Tibial nerve (tissue), 4 donors: ENCODE results near the gene TRMT11. TPM values are rescaled to one million over a fixed set of nuclear protein-coding genes. Genes with fewer than 3 reads are reported as not detected.

Experiments
- DNase-seq, 2 donors: peaks; one replicate each; pipeline ENCODE4 v3.0.0-alpha.2; 2019; ENCODE audit warnings: low spot score in 2 of 2
- H3K27ac ChIP-seq, 4 donors: fragments of 200-600 bp; sonication (generic) in 3 of 4; one replicate each; pipeline ENCODE4 v1.5.1; 2017 to 2019; ENCODE audit warnings: mild to moderate bottlenecking in 1 of 4
- H3K27me3 ChIP-seq, 2 donors: fragments of 200-600 bp; sonication (generic) in 1 of 2; one replicate each; pipeline versions ENCODE4 v1.5.1 to v1.6.0; 2017 to 2019
- H3K36me3 ChIP-seq, 3 donors: fragments of 200-600 bp; sonication (generic); one replicate each; pipeline ENCODE4 v1.5.1; 2018 to 2019
- H3K4me1 ChIP-seq, 4 donors: fragments of 200-600 bp; sonication (generic) in 3 of 4; one replicate each; pipeline ENCODE4 v1.5.1; 2017 to 2019
- H3K4me3 ChIP-seq, 4 donors: fragments of 200-600 bp; sonication (generic) in 3 of 4; one replicate each; pipeline ENCODE4 v1.5.1; 2017 to 2019; ENCODE audit warnings: mild to moderate bottlenecking in 1 of 4, moderate library complexity in 1 of 4
- H3K9me3 ChIP-seq, 4 donors: fragments of 200-600 bp; sonication (generic) in 3 of 4; one replicate each; pipeline ENCODE4 v1.5.1; 2017 to 2019
- EP300 ChIP-seq, 2 donors: sonication (generic); formaldehyde crosslinking; IDR thresholded peaks; one replicate each; pipeline ENCODE4 v1.6.1; 2017; ENCODE audit warnings: antibody characterized with exemption in 2 of 2, mild to moderate bottlenecking in 1 of 2
- POLR2A ChIP-seq, 2 donors: fragments of 450-650 bp; IDR thresholded peaks; one replicate each; pipeline ENCODE4 v1.6.1; 2017; ENCODE audit warnings: antibody characterized with exemption in 2 of 2, mild to moderate bottlenecking in 2 of 2, moderate library complexity in 2 of 2
- WGBS, 2 donors: methylation state at CpG; one replicate each; pipeline ENCODE4 v1.1.5; 2018; 5-methylcytosine and 5-hydroxymethylcytosine counted together
- total RNA-seq, 4 donors: library from RNA; depleted of rRNA; stranded (reverse); fragments of >200 nt; gene quantifications; one replicate each; pipeline ENCODE4 v1.1.0, GENCODE V29; 2016
- TF ChIP-seq, protein P1 (sequence below), 5 experiments: fragments of 200-600 bp in 3 of 5; fragments of 450-650 bp in 2 of 5; sonication (generic) in 3 of 5; IDR thresholded peaks; one replicate each; pipeline ENCODE4 v1.5.1; 2016 to 2019; ENCODE audit warnings: antibody characterized with exemption in 5 of 5, mild to moderate bottlenecking in 3 of 5, moderate library complexity in 2 of 5

Gene TRMT11
- total RNA-seq, 4 donors from 2014 or later = 29.7 to 40.8 (median 33.7) TPM

DNA sequence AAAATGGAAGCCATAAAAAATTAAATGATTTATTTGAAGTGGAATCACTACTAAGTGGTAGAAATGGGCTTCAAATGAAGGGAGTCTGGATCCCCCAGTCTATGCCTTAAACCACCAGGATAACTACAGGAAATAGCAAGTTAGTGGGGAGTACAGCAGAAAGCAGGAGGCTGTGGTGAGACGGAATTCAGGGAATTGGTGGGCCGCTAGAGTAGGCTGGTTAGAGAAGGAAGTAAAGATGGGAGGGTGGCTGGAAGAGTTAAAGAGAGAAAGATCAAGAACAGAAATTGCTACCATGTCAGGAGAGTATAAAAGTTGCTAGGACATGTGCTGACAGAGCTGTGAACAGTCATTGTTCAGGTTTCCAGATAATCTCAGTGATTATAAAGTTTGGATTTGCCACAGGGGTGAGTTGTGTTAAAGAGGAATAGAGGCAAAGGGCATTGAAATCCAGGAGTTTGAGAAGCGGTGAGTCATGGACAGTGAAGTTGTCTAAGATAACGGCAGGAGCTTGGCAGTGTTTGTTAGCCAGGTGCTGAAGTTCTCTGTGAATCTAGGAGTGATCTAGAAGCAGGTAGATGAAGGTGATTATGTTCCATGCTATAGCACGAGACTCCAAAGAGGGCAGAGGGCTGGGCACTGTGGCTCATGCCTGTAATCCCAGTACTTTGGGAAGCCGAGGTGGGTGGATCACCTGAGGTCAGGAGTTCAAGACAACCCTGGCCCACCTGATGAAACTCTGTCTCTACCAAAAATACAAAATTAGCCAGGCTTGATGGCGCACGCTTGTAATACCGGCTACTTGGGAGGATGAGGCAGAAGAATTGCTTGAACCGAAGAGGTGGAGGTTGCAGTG, 43.4 kb upstream of the TRMT11 start:
- no peak for TF ChIP-seq POLR2A (IDR thresholded peaks at IDR 0.05)
- no peak for TF ChIP-seq EP300 (IDR thresholded peaks at IDR 0.05)
- TF ChIP-seq, protein P1, sequence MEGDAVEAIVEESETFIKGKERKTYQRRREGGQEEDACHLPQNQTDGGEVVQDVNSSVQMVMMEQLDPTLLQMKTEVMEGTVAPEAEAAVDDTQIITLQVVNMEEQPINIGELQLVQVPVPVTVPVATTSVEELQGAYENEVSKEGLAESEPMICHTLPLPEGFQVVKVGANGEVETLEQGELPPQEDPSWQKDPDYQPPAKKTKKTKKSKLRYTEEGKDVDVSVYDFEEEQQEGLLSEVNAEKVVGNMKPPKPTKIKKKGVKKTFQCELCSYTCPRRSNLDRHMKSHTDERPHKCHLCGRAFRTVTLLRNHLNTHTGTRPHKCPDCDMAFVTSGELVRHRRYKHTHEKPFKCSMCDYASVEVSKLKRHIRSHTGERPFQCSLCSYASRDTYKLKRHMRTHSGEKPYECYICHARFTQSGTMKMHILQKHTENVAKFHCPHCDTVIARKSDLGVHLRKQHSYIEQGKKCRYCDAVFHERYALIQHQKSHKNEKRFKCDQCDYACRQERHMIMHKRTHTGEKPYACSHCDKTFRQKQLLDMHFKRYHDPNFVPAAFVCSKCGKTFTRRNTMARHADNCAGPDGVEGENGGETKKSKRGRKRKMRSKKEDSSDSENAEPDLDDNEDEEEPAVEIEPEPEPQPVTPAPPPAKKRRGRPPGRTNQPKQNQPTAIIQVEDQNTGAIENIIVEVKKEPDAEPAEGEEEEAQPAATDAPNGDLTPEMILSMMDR (IDR thresholded peaks at IDR 0.05) = no peak
- WGBS, 2 donors = 93 to 94% methylated on average over 10 of the region's 10 CpGs

DNA sequence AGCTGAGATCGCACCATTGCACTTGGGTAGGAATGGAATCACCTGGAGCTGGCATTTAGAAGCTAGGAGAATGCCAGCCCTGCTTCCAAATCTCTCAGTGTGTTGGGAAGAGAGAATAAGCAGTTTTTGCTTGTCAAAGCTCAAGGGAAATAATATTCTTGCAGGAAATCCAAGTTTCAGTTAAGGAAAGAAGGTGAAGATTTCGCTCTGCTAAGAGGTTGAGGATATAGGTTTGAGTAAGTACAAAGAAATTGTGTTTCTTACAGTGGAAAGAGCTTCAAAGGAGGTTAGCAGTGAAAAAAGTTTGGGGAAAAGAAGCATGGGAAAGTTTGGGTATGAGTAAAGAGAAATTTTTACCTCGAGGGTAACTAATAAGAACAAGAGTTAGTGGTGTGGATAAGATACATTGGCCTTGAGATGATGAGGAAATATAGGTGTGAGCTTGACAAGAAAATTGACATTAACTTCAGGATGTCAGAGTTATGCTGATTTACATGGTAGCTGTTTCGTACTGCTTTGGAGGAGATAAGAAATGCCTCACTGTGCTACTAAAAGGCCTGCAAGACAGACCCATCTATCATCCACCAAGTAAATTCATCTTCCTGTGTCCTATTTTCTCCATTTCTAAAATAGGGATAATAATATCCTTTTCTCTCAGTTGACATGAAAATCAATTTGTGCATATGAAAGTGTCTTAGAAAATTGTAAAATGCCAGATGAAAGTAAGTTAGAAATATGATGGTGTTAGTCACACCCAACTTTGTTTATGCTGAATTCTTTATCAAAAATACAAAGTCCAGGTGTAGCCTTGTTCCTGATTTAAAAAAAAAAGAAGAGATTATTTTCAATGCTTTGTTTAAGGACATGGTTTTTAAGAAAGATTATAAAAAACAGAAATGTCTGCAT, 42.6 kb upstream of the TRMT11 start:
- TF ChIP-seq, protein P1 (IDR thresholded peaks at IDR 0.05) = no peak
- TF ChIP-seq POLR2A (IDR thresholded peaks at IDR 0.05) (no peak), EP300 (IDR thresholded peaks at IDR 0.05) (no peak)
- Histone ChIP-seq H3K9me3 (no peaks in the 10 kb centered on the region), H3K27ac (peak overlapping the region in 2 of 4 donors; percentile 64 to 78), H3K36me3 (no peaks in the 10 kb centered on the region), H3K27me3 (no peaks in the 10 kb centered on the region), H3K4me3 (no peak overlapping the region), H3K4me1 (peaks cover 0 to 40% (median 13%) of the 10 kb centered on the region in 4 donors)
- no peak for DNase-seq
- WGBS, 2 donors = 88 to 93% methylated on average over 4 of the region's 4 CpGs

More for the DNA sequence above, 43.4 kb upstream of the TRMT11 start:
- H3K36me3 ChIP-seq = no peaks in the 10 kb centered on the region
- H3K4me3 ChIP-seq = no peak overlapping the region
- H3K27me3 ChIP-seq = no peaks in the 10 kb centered on the region
- DNase-seq = no peak
- peaks cover 0 to 40% (median 13%) of the 10 kb centered on the region in 4 donors for H3K4me1 ChIP-seq
- no peaks in the 10 kb centered on the region for H3K9me3 ChIP-seq
- no peak overlapping the region for H3K27ac ChIP-seq

DNA sequence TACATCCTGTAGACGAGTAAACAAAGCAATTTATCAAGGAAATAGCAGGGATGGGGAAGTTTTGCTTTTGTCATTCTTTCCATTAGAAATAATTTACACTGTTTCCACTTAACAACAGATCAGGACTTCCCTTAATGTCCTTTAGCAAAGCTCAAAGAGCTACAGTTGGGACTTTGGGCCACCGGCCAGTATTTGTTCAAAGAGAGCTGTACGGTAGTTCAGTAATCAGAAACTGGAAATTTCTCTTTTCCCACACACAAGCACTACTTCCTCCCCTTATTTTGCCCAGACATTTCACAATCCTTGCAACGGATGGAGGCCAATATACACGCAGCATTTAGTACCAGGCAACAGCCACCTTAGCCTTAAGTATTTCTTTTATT, 41.9 kb upstream of the TRMT11 start:
- H3K27me3 ChIP-seq = no peaks in the 10 kb centered on the region
- H3K27ac ChIP-seq = peak overlapping the region in 2 of 4 donors; percentile 64 to 78
- H3K4me3 ChIP-seq = no peak overlapping the region
- peaks cover 0 to 40% (median 13%) of the 10 kb centered on the region in 4 donors for H3K4me1 ChIP-seq
- H3K9me3 ChIP-seq = no peaks in the 10 kb centered on the region
- H3K36me3 ChIP-seq = no peaks in the 10 kb centered on the region
- WGBS, 2 donors = 5 to 8% methylated on average over 5 of the region's 5 CpGs
- TF ChIP-seq EP300 (IDR thresholded peaks at IDR 0.05) (peak in 1 of 2 donors; percentile 84), POLR2A (IDR thresholded peaks at IDR 0.05) (no peak)
- TF ChIP-seq, protein P1 (IDR thresholded peaks at IDR 0.05) = no peak
- DNase-seq = peak; percentile 21 to 68

DNA sequence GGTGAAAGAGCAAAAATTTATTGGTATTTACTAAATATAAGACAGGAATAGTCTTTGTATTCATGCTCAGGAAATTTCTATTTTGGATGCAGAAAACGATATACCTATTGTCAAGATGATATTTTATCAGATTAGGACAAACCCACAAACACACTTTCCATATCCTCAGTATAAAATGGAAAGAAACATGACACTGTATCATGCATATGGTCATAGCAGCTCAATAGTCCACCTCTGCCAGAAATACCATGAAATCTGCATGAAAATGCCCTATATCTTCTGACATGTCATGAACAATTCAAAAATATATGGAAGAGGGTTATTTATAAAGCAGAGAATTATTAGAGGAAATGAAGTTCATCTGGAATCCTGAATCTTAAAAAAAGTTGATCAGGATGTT, 41.4 kb upstream of the TRMT11 start:
- Histone ChIP-seq H3K27me3 (no peaks in the 10 kb centered on the region), H3K27ac (peak overlapping the region in 2 of 4 donors; percentile 64 to 78), H3K9me3 (no peaks in the 10 kb centered on the region), H3K4me1 (peaks cover 0 to 40% (median 13%) of the 10 kb centered on the region in 4 donors), H3K36me3 (no peaks in the 10 kb centered on the region), H3K4me3 (no peak overlapping the region)
- 65 to 67% methylated on average over 1 of the region's 1 CpG for WGBS, 2 donors
- TF ChIP-seq POLR2A (IDR thresholded peaks at IDR 0.05) (no peak), EP300 (IDR thresholded peaks at IDR 0.05) (no peak)
- TF ChIP-seq, protein P1 (IDR thresholded peaks at IDR 0.05) = no peak
- no peak for DNase-seq
